Upper lobe of left lung (tissue), 6 donors: ENCODE data around the gene MYH16. TPM values are rescaled to one million over a fixed set of nuclear protein-coding genes. Genes with fewer than 3 reads are reported as not detected.
"Not testable (repeated sequence)": the region's sequence is repeated elsewhere in the genome, so short reads cannot be mapped to it uniquely, and the experiment has no call there.

ENCODE experiments used
- ATAC-seq, 2 donors: fragments of 200-7000 bp; cut with Tn5 transposase; one replicate each; pipeline ENCODE4 v1.9.1; 2022; ENCODE audit warnings: mild to moderate bottlenecking in 2 of 2, moderate library complexity in 2 of 2; ENCODE audit not compliant: low FRiP score in 2 of 2
- DNase-seq, 2 donors: peaks; one replicate each; pipeline ENCODE4 v3.0.0-alpha.2; 2019 to 2020
- H3K27ac ChIP-seq, 4 donors: fragments of 200-600 bp; sonication (generic); one replicate each; pipeline ENCODE4 v1.5.1; 2016 to 2019
- H3K27me3 ChIP-seq, 4 donors: fragments of 200-600 bp; sonication (generic); one replicate each; pipeline ENCODE4 v1.5.1; 2017 to 2019
- H3K36me3 ChIP-seq, 4 donors: fragments of 200-600 bp; sonication (generic); one replicate each; pipeline ENCODE4 v1.5.1; 2016 to 2019
- H3K4me1 ChIP-seq, 4 donors: fragments of 200-600 bp; sonication (generic); one replicate each; pipeline ENCODE4 v1.5.1; 2018 to 2019
- H3K4me3 ChIP-seq, 4 donors: fragments of 200-600 bp; sonication (generic); one replicate each; pipeline ENCODE4 v1.5.1; 2017 to 2019; ENCODE audit warnings: mild to moderate bottlenecking in 2 of 4, moderate library complexity in 1 of 4
- H3K9me3 ChIP-seq, 4 donors: fragments of 200-600 bp; sonication (generic); one replicate each; pipeline ENCODE4 v1.5.1; 2018 to 2019
- CTCF ChIP-seq, 6 experiments: fragments of 450-650 bp in 4 of 6; fragments of 200-600 bp in 2 of 6; sonication (generic) in 2 of 6; IDR thresholded peaks; one replicate each; pipeline ENCODE4 v1.5.1; 2016 to 2019; ENCODE audit warnings: antibody characterized with exemption in 6 of 6
- EP300 ChIP-seq, 4 donors: sonication (generic); formaldehyde crosslinking; IDR thresholded peaks; one replicate each; pipeline ENCODE4 v1.5.1; 2017; ENCODE audit warnings: antibody characterized with exemption in 4 of 4, control low read depth in 2 of 4
- POLR2A ChIP-seq, 4 donors: fragments of 450-650 bp; IDR thresholded peaks; one replicate each; pipeline ENCODE4 v1.5.1; 2016 to 2017; ENCODE audit warnings: antibody characterized with exemption in 4 of 4, mild to moderate bottlenecking in 2 of 4
- POLR2AphosphoS5 ChIP-seq, 2 donors: sonication (generic); formaldehyde crosslinking; IDR thresholded peaks; one replicate each; pipeline ENCODE4 v1.5.1; 2017; ENCODE audit warnings: antibody characterized with exemption in 2 of 2
- WGBS, 2 donors: methylation state at CpG; one replicate each; pipeline ENCODE4 v1.1.5; 2017 to 2018; 5-methylcytosine and 5-hydroxymethylcytosine counted together
- total RNA-seq, 6 donors: library from RNA; depleted of rRNA in 4 of 6; stranded (reverse); fragments of >200 nt in 4 of 6; gene quantifications; one replicate each; pipeline versions ENCODE4 v1.1.0 to v1.2.1, GENCODE V29; 2016 to 2021
- donor health status: DM: no; HTN: no; CAD: no; lungs with moderate emphysema.
- donor health status: DM: no; HTN: yes; CAD: no; lungs with severe emphysema.

Gene MYH16
- total RNA-seq, 6 donors from 2014 or later: 0.17 TPM; not detected in 5

- ATAC-seq: no peak
- H3K27me3 ChIP-seq: no peaks in the 10 kb centered on the region
- H3K27ac ChIP-seq: no peak overlapping the region
- 92 to 94% methylated on average over 7 of the region's 7 CpGs for WGBS, 2 donors
- H3K36me3 ChIP-seq: peaks cover 42 to 100% (median 88%) of the 10 kb centered on the region in 4 donors
- H3K4me1 ChIP-seq: no peaks in the 10 kb centered on the region
- H3K9me3 ChIP-seq: no peaks in the 10 kb centered on the region
- TF ChIP-seq POLR2AphosphoS5 (IDR thresholded peaks at IDR 0.05) (no peak), EP300 (IDR thresholded peaks at IDR 0.05) (no peak), CTCF (IDR thresholded peaks at IDR 0.05) (no peak), POLR2A (IDR thresholded peaks at IDR 0.05) (no peak)
- no peak overlapping the region for H3K4me3 ChIP-seq
- no peak for DNase-seq
Measured at GRCh38 chr7:99355098-99355497, 82.5 kb downstream of the MYH16 start.

GRCh38 chr7:99357701-99358490 is 85.3 kb downstream of the MYH16 start:
- H3K4me1 ChIP-seq: no peaks in the 10 kb centered on the region
- WGBS, 2 donors: 94 to 95% methylated on average over 11 to 16 of the region's 16 CpGs
- H3K36me3 ChIP-seq: peaks cover 28 to 100% (median 86%) of the 10 kb centered on the region in 4 donors
- no peaks in the 10 kb centered on the region for H3K9me3 ChIP-seq
- no peaks in the 10 kb centered on the region for H3K27me3 ChIP-seq
- no peak for DNase-seq
- no peak overlapping the region for H3K27ac ChIP-seq
- no peak for ATAC-seq
- H3K4me3 ChIP-seq: no peak overlapping the region
- TF ChIP-seq POLR2A (IDR thresholded peaks at IDR 0.05) (no peak), CTCF (IDR thresholded peaks at IDR 0.05) (no peak), EP300 (IDR thresholded peaks at IDR 0.05) (no peak), POLR2AphosphoS5 (IDR thresholded peaks at IDR 0.05) (no peak)

- ATAC-seq, DNase-seq: not testable (repeated sequence)
- WGBS, 2 donors: 97% methylated on average over 12 to 15 of the region's 15 CpGs
Measured at GRCh38 chr7:99358521-99358920, 85.9 kb downstream of the MYH16 start.

GRCh38 chr7:99359465-99360154 is 87.0 kb downstream of the MYH16 start:
- no peaks in the 10 kb centered on the region for H3K9me3 ChIP-seq
- WGBS, 2 donors: 89 to 91% methylated on average over 22 of the region's 22 CpGs
- no peak overlapping the region for H3K27ac ChIP-seq
- H3K36me3 ChIP-seq: peaks cover 33 to 100% (median 87%) of the 10 kb centered on the region in 4 donors
- DNase-seq: no peak
- H3K4me3 ChIP-seq: no peak overlapping the region
- ATAC-seq: no peak
- no peaks in the 10 kb centered on the region for H3K4me1 ChIP-seq
- no peak for TF ChIP-seq POLR2AphosphoS5 (IDR thresholded peaks at IDR 0.05)
- TF ChIP-seq CTCF (IDR thresholded peaks at IDR 0.05): no peak
- no peak for TF ChIP-seq EP300 (IDR thresholded peaks at IDR 0.05)
- TF ChIP-seq POLR2A (IDR thresholded peaks at IDR 0.05): no peak
- H3K27me3 ChIP-seq: no peaks in the 10 kb centered on the region

More at GRCh38 chr7:99358521-99358920, 85.9 kb downstream of the MYH16 start:
- H3K36me3 ChIP-seq: peaks cover 34 to 100% (median 87%) of the 10 kb centered on the region in 4 donors
- not testable (repeated sequence) for H3K4me1 ChIP-seq, H3K27me3 ChIP-seq, H3K9me3 ChIP-seq, H3K4me3 ChIP-seq, H3K27ac ChIP-seq

Other genes starting within 250 kb of the MYH16 start
- 10 to 100 TPM; 33.0 to 54.4 (median 45.9) TPM for gene SMURF1, start 128.7 kb upstream of the MYH16 start, total RNA-seq
- 1 to 10 TPM in 1 of 6 donors, under 1 TPM in 3, not detected in 2; 0.27 to 1.0 (median 0.55) TPM for gene KPNA7, start 64.7 kb upstream of the MYH16 start, total RNA-seq
- 100 to 1,000 TPM in 5 of 6 donors, 10 to 100 TPM in 1; 81.7 to 129 (median 122) TPM for gene ARPC1A, start 53.1 kb downstream of the MYH16 start, total RNA-seq
- 100 to 1,000 TPM; 186 to 387 (median 304) TPM for gene ARPC1B, start 101.9 kb downstream of the MYH16 start, total RNA-seq
- 10 to 100 TPM; 31.4 to 76.0 (median 67.4) TPM for gene PDAP1, start 135.8 kb downstream of the MYH16 start, total RNA-seq
- 10 to 100 TPM; 48.8 to 85.7 (median 63.8) TPM for gene BUD31, start 136.1 kb downstream of the MYH16 start, total RNA-seq
- 10 to 100 TPM in 1 of 6 donors, 1 to 10 TPM in 5; 6.3 to 13.4 (median 7.6) TPM for gene PTCD1, start 166.0 kb downstream of the MYH16 start, total RNA-seq
- gene CPSF4, start 166.1 kb downstream of the MYH16 start, total RNA-seq: 10 to 100 TPM; 23.0 to 49.2 (median 33.1) TPM
- gene ATP5MF, start 193.3 kb downstream of the MYH16 start, total RNA-seq: 100 to 1,000 TPM in 5 of 6 donors, 10 to 100 TPM in 1; 54.5 to 599 (median 193) TPM
- gene ZNF789, start 200.1 kb downstream of the MYH16 start, total RNA-seq: 10 to 100 TPM in 2 of 6 donors, 1 to 10 TPM in 4; 8.3 to 28.3 (median 9.3) TPM
- 100 to 1,000 TPM in 1 of 6 donors, 10 to 100 TPM in 5; 29.0 to 186 (median 34.8) TPM for gene ZNF394, start 227.4 kb downstream of the MYH16 start, total RNA-seq
- 10 to 100 TPM in 1 of 6 donors, 1 to 10 TPM in 5; 3.8 to 12.6 (median 7.6) TPM for gene ZKSCAN5, start 231.8 kb downstream of the MYH16 start, total RNA-seq